HG02610 (cell line): ENCODE data around the gene LRRC74A.

Experiments
- ATAC-seq: cut with Tn5 transposase; IDR thresholded peaks from one replicate; pipeline ENCODE4 v1.9.1; 2021; ENCODE audit warnings: mild to moderate bottlenecking, moderate library complexity; ENCODE audit not compliant: unreplicated experiment

LRRC74A gene

DNA sequence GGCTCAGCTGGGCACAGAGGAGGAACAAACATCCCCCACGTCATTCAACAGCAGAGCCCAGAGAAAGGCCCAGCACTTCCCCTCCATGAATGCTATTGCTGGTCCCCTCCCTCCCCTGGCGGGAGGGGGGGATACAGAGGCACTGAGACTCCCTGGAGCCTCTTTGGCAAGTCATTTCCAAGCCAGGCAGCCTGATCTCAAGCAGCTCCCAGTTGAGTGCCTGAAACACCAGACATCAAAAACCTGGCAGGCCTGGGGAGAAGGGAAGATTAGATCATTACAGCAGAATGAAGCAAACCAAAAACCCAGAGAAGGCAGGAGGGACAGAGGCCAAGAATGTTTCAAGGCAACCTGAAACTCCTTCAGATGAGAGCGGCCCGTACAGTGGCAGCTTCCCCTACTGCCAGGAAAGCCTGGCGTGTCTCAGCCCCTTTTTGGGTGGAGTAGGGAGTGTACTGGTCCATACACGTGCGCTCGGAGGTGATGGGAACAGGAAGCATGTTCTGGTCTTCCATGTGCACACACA, 92.1 kb downstream of the LRRC74A start:
- no peak for ATAC-seq

DNA sequence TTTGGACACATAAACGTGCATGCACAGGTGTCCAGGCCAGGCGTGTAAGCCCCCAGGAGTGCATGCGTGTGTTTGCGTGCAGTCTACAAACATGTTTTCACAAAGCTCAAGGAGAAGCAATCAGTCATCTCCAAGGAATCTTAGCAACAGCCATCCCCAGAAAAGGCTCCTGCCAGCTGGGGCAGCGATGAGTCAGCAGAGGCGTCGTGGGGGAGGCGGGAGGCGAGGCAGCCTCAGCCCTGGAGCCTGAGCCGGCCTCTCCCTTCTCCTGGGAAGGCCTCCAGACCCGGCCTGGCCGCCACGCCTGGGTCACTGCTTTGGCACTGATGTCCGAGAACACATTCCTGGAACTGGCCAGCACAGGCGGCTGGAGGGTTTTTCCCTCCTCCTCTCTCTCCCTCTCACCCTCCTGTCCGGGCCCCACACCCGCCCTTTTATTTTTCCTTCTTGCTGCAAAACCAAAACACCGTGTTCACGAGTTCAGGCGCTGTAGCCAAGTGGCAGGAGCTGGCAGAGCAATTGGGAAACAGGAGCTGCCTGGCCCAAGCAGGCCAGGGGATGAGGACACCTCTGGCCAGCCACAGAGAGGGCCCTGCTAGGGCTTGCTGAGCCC, 92.7 kb downstream of the LRRC74A start:
- no peak for ATAC-seq
